Fibroblast of lung (primary cell): ENCODE results near the gene CD8B2. TPM values are rescaled to one million over a fixed set of nuclear protein-coding genes. Genes with fewer than 3 reads are reported as not detected.

Source experiments
- DNase-seq, 2 donors: peaks; one replicate each; pipeline versions ENCODE4 v3.0.0 to v3.0.0-alpha.2; 2010; ENCODE audit warnings: low read depth in 2 of 2
- H2AFZ ChIP-seq: 2 replicates; pipeline ENCODE4 v1.5.1; 2012; ENCODE audit warnings: low read length, control low read depth, inconsistent platforms
- H3K27ac ChIP-seq: 2 replicates; pipeline ENCODE4 v1.5.1; 2011; ENCODE audit warnings: low read length, control low read depth; ENCODE audit not compliant: insufficient read depth
- H3K27me3 ChIP-seq: 2 replicates; pipeline ENCODE4 v1.5.1; 2011; ENCODE audit warnings: mild to moderate bottlenecking, low read length; ENCODE audit not compliant: control insufficient read depth, insufficient read depth
- H3K36me3 ChIP-seq: 2 replicates; pipeline ENCODE4 v1.5.1; 2011; ENCODE audit warnings: low read length; ENCODE audit not compliant: control insufficient read depth, insufficient read depth
- H3K4me1 ChIP-seq: 2 replicates; pipeline ENCODE4 v1.5.1; 2011; ENCODE audit warnings: low read length; ENCODE audit not compliant: control insufficient read depth, insufficient read depth; ENCODE audit errors: extremely low read depth
- H3K4me2 ChIP-seq: 2 replicates; pipeline ENCODE4 v1.5.1; 2011; ENCODE audit warnings: low read length, control low read depth; ENCODE audit not compliant: insufficient read depth; ENCODE audit errors: extremely low read depth
- H3K4me3 ChIP-seq, 4 experiments: fragments of 200-600 bp in 1 of 4; sonication (generic) in 1 of 4; replicated peaks in 1 of 4; 2 replicates each; pipeline ENCODE4 v1.5.1; 2011 to 2016; ENCODE audit warnings: low read length in 4 of 4, low read depth in 3 of 4, mild to moderate bottlenecking in 3 of 4, control low read depth in 2 of 4, inconsistent platforms in 1 of 4, mixed read lengths in 1 of 4; ENCODE audit not compliant: insufficient read depth in 1 of 4; ENCODE audit errors: control extremely low read depth in 1 of 4
- H3K79me2 ChIP-seq: 2 replicates; pipeline ENCODE4 v1.5.1; 2012; ENCODE audit warnings: mild to moderate bottlenecking, low read length, inconsistent platforms; ENCODE audit not compliant: control insufficient read depth, insufficient read depth
- H3K9ac ChIP-seq: 2 replicates; pipeline ENCODE4 v1.5.1; 2011; ENCODE audit warnings: mild to moderate bottlenecking, low read length, control low read depth; ENCODE audit not compliant: insufficient read depth
- H3K9me3 ChIP-seq: 2 replicates; pipeline ENCODE4 v1.5.1; 2012; ENCODE audit warnings: low read depth, low read length; ENCODE audit not compliant: control insufficient read depth, insufficient read depth
- H4K20me1 ChIP-seq: 2 replicates; pipeline ENCODE4 v1.5.1; 2011; ENCODE audit warnings: low read length; ENCODE audit not compliant: control insufficient read depth, insufficient read depth; ENCODE audit errors: extremely low read depth
- CTCF ChIP-seq, 2 donors: IDR thresholded peaks in 1 of 2; conservative IDR thresholded peaks in 1 of 2; 1 replicate in 1 of 2; 2 replicates in 1 of 2; pipeline ENCODE4 v1.5.1; 2011 to 2012; ENCODE audit warnings: low read length in 2 of 2, control low read depth in 1 of 2, inconsistent platforms in 1 of 2, low read depth in 1 of 2, mild to moderate bottlenecking in 1 of 2
- EZH2 ChIP-seq: IDR thresholded peaks from 2 replicates; pipeline ENCODE4 v1.5.1; 2012; ENCODE audit warnings: low read length, control low read depth, mild to moderate bottlenecking; ENCODE audit errors: missing control alignments
- polyA plus RNA-seq, 2 donors: library from polyadenylated mRNA; depleted of rRNA in 1 of 2; stranded (reverse) in 1 of 2; unstranded in 1 of 2; fragments of >200 nt; gene quantifications; 2 replicates each; pipeline ENCODE4 v1.2.1, GENCODE V29; 2011 to 2012; ENCODE audit warnings: missing spikeins in 1 of 2
- total RNA-seq: library from RNA; depleted of rRNA; stranded (reverse); fragments of >200 nt; gene quantifications from 2 replicates; pipeline ENCODE4 v1.2.1, GENCODE V29; 2014

The CD8B2 gene
- total and polyA plus RNA-seq, 2 donors (not counting 1 experiment from before 2014, with no cell fraction given): not detected

- no peak for DNase-seq
- Histone ChIP-seq H3K9ac (no peak overlapping the region), H3K27ac (no peak overlapping the region)
These were observed 50.6 kb downstream of the CD8B2 start for GRCh38 chr2:106537791-106538191.

GRCh38 chr2:106540886-106541285, 53.7 kb downstream of the CD8B2 start:
- TF ChIP-seq EZH2: no peak
- TF ChIP-seq CTCF (conservative IDR thresholded peaks at IDR 0.05 in 1 of 2, IDR thresholded peaks at IDR 0.05 in 1 of 2; ENCODE audit: low read depth in 1 of 2, low read length in 2 of 2): no peak
- H3K79me2 ChIP-seq: no peaks in the 10 kb centered on the region
- H3K9me3 ChIP-seq: no peaks in the 10 kb centered on the region
- no peak overlapping the region for H3K27ac ChIP-seq
- no peak overlapping the region for H3K9ac ChIP-seq
- H3K4me3 ChIP-seq: no peak overlapping the region
- H3K36me3 ChIP-seq: no peaks in the 10 kb centered on the region
- H3K4me2 ChIP-seq: no peak overlapping the region
- H3K4me1 ChIP-seq: no peaks in the 10 kb centered on the region
- DNase-seq: no peak
- no peaks in the 10 kb centered on the region for H3K27me3 ChIP-seq
- no peaks in the 10 kb centered on the region for H4K20me1 ChIP-seq
- H2AFZ ChIP-seq: no peak overlapping the region

More at GRCh38 chr2:106537791-106538191, 50.6 kb downstream of the CD8B2 start:
- Histone ChIP-seq H3K4me3 (no peak overlapping the region), H3K27me3 (no peaks in the 10 kb centered on the region), H3K9me3 (no peaks in the 10 kb centered on the region), H3K36me3 (no peaks in the 10 kb centered on the region), H4K20me1 (no peaks in the 10 kb centered on the region), H3K79me2 (no peaks in the 10 kb centered on the region), H2AFZ (no peak overlapping the region), H3K4me1 (no peaks in the 10 kb centered on the region), H3K4me2 (no peak overlapping the region)
- TF ChIP-seq EZH2 (no peak), CTCF (conservative IDR thresholded peaks at IDR 0.05 in 1 of 2, IDR thresholded peaks at IDR 0.05 in 1 of 2; ENCODE audit: low read depth in 1 of 2, low read length in 2 of 2) (no peak)

- no peak overlapping the region for H3K4me2 ChIP-seq
- no peak overlapping the region for H3K4me3 ChIP-seq
- H3K79me2 ChIP-seq: no peaks in the 10 kb centered on the region
- no peak overlapping the region for H2AFZ ChIP-seq
- H3K27me3 ChIP-seq: no peaks in the 10 kb centered on the region
- no peak overlapping the region for H3K9ac ChIP-seq
- TF ChIP-seq EZH2: no peak
- TF ChIP-seq CTCF (conservative IDR thresholded peaks at IDR 0.05 in 1 of 2, IDR thresholded peaks at IDR 0.05 in 1 of 2; ENCODE audit: low read depth in 1 of 2, low read length in 2 of 2): no peak
- DNase-seq: no peak
- no peak overlapping the region for H3K27ac ChIP-seq
- no peaks in the 10 kb centered on the region for H3K36me3 ChIP-seq
- no peaks in the 10 kb centered on the region for H3K4me1 ChIP-seq
- no peaks in the 10 kb centered on the region for H4K20me1 ChIP-seq
- H3K9me3 ChIP-seq: no peaks in the 10 kb centered on the region
These were observed 54.2 kb downstream of the CD8B2 start for GRCh38 chr2:106541333-106541732.
